CD14-positive monocyte (primary cell): ENCODE measurements around the gene RASAL2. TPM values are rescaled to one million over a fixed set of nuclear protein-coding genes. Genes with fewer than 3 reads are reported as not detected.

Experiments
- DNase-seq, 3 donors: peaks; one replicate each; pipeline ENCODE4 v3.0.0-alpha.2; 2011 to 2022
- H2AFZ ChIP-seq: 2 replicates; pipeline ENCODE4 v1.6.0; 2012; ENCODE audit warnings: mild to moderate bottlenecking, low read depth, low read length, inconsistent platforms; ENCODE audit not compliant: insufficient read depth, poor library complexity, severe bottlenecking
- H3K27ac ChIP-seq, 2 donors: 1 replicate in 1 of 2; 2 replicates in 1 of 2; pipeline ENCODE4 v1.5.1; 2012 to 2013; ENCODE audit warnings: low read length in 2 of 2, control low read depth in 1 of 2, inconsistent platforms in 1 of 2, low read depth in 1 of 2, mild to moderate bottlenecking in 1 of 2
- H3K27me3 ChIP-seq, 2 donors: one replicate each; pipeline versions ENCODE4 v1.6.0 to v1.6.1; 2011 to 2013; ENCODE audit warnings: low read length in 2 of 2; ENCODE audit not compliant: control insufficient read depth in 2 of 2, insufficient read depth in 2 of 2
- H3K36me3 ChIP-seq, 2 donors: replicated peaks in 1 of 2; 1 replicate in 1 of 2; 2 replicates in 1 of 2; pipeline versions ENCODE4 v1.5.1 to v1.6.1; 2012 to 2013; ENCODE audit warnings: low read length in 2 of 2, control low read depth in 1 of 2, inconsistent platforms in 1 of 2, mild to moderate bottlenecking in 1 of 2; ENCODE audit not compliant: insufficient read depth in 2 of 2, control insufficient read depth in 1 of 2
- H3K4me1 ChIP-seq, 2 donors: 1 replicate in 1 of 2; 2 replicates in 1 of 2; pipeline versions ENCODE4 v1.5.1 to v1.6.1; 2012 to 2013; ENCODE audit warnings: low read length in 2 of 2, control low read depth in 1 of 2, inconsistent platforms in 1 of 2, mild to moderate bottlenecking in 1 of 2, moderate library complexity in 1 of 2; ENCODE audit not compliant: insufficient read depth in 2 of 2, control insufficient read depth in 1 of 2
- H3K4me2 ChIP-seq: replicated peaks from 2 replicates; pipeline ENCODE3; 2012; ENCODE audit warnings: low read length, moderate library complexity, mild to moderate bottlenecking; ENCODE audit not compliant: poor library complexity, severe bottlenecking; ENCODE audit errors: extremely low read depth
- H3K4me3 ChIP-seq, 3 experiments: fragments of 200-600 bp in 1 of 3; sonication (generic) in 1 of 3; replicated peaks in 1 of 3; 1 replicate in 2 of 3; 2 replicates in 1 of 3; pipeline ENCODE4 v1.5.1; 2011 to 2013; ENCODE audit warnings: low read length in 3 of 3, mild to moderate bottlenecking in 3 of 3, control low read depth in 2 of 3, low read depth in 2 of 3, inconsistent platforms in 1 of 3, moderate library complexity in 1 of 3
- H3K79me2 ChIP-seq: 2 replicates; pipeline ENCODE4 v1.6.0; 2012; ENCODE audit warnings: mild to moderate bottlenecking, control low read depth, inconsistent platforms, low read length, moderate library complexity; ENCODE audit not compliant: insufficient read depth
- H3K9ac ChIP-seq: 2 replicates; pipeline ENCODE4 v1.6.0; 2017; ENCODE audit warnings: low read length, mild to moderate bottlenecking; ENCODE audit not compliant: insufficient read depth, poor library complexity, severe bottlenecking
- H3K9me3 ChIP-seq, 2 donors: replicated peaks in 1 of 2; 1 replicate in 1 of 2; 2 replicates in 1 of 2; pipeline versions ENCODE4 v1.5.1 to v1.6.1; 2012 to 2013; ENCODE audit warnings: low read length in 2 of 2, control low read depth in 1 of 2; ENCODE audit not compliant: control insufficient read depth in 1 of 2, insufficient read depth in 1 of 2
- H4K20me1 ChIP-seq: 2 replicates; pipeline ENCODE4 v1.6.0; 2012; ENCODE audit warnings: mild to moderate bottlenecking, low read length, control low read depth, moderate library complexity; ENCODE audit not compliant: insufficient read depth
- H3K27ac Mint-ChIP-seq, 7 donors: one replicate each; pipeline ENCODE4 v1.8.0; 2020; ENCODE audit warnings: mild to moderate bottlenecking in 7 of 7, mixed read lengths in 7 of 7, moderate library complexity in 6 of 7, inconsistent platforms in 2 of 7
- H3K27me3 Mint-ChIP-seq, 3 donors: one replicate each; pipeline ENCODE4 v1.8.0; 2021 to 2022; ENCODE audit warnings: low read depth in 3 of 3, mild to moderate bottlenecking in 3 of 3, mixed read lengths in 3 of 3, moderate library complexity in 3 of 3, inconsistent platforms in 1 of 3
- H3K36me3 Mint-ChIP-seq, 2 donors: one replicate each; pipeline ENCODE4 v1.8.0; 2020; ENCODE audit warnings: mixed read lengths in 2 of 2, inconsistent platforms in 1 of 2, mild to moderate bottlenecking in 1 of 2
- H3K4me1 Mint-ChIP-seq: one replicate; pipeline ENCODE4 v1.8.0; 2020; ENCODE audit warnings: mild to moderate bottlenecking, mixed read lengths
- H3K4me3 Mint-ChIP-seq, 2 donors: one replicate each; pipeline ENCODE4 v1.8.0; 2020; ENCODE audit warnings: mild to moderate bottlenecking in 2 of 2, mixed read lengths in 2 of 2, moderate library complexity in 1 of 2
- H3K9me3 Mint-ChIP-seq, 7 donors: one replicate each; pipeline ENCODE4 v1.8.0; 2020 to 2022; ENCODE audit warnings: mixed read lengths in 7 of 7, mild to moderate bottlenecking in 6 of 7, moderate library complexity in 6 of 7, inconsistent platforms in 2 of 7
- CTCF ChIP-seq: fragments of 200-600 bp; IDR thresholded peaks from one replicate; pipeline ENCODE4 v1.8.0; 2022; ENCODE audit warnings: antibody characterized with exemption, mild to moderate bottlenecking
- WGBS: methylation state at CpG from one replicate; pipeline ENCODE4 v1.1.5; 2013; ENCODE audit warnings: missing lambda C conversion rate; ENCODE audit not compliant: insufficient coverage; 5-methylcytosine and 5-hydroxymethylcytosine counted together
- intact Hi-C, 2 donors: fragments of 100-400 bp; cut with micrococcal nuclease; formaldehyde crosslinking; loops; one replicate each; pipeline versions ENCODE4 v1.15.0 to v1.15.1; 2023
- polyA plus RNA-seq, 3 donors: library from polyadenylated mRNA; depleted of rRNA in 1 of 3; unstranded in 2 of 3; stranded (reverse) in 1 of 3; fragments of 300-500 nt in 2 of 3; fragments of >200 nt in 1 of 3; fragmentation: Illumina TruSeq in 2 of 3; gene quantifications; 1 replicate in 2 of 3; 2 replicates in 1 of 3; pipeline ENCODE4 v1.2.3, GENCODE V29; 2012 to 2021

RASAL2 gene
- polyA plus RNA-seq, 3 donors = 0.15 to 1.00 (median 0.63) TPM

GRCh38 chr1:178464141-178464540, 370.2 kb downstream of the RASAL2 start:
- no peak for DNase-seq
- no peaks in the 10 kb centered on the region for H3K4me1 Mint-ChIP-seq
- H3K4me1 ChIP-seq = no peaks in the 10 kb centered on the region
- 75% methylated on average over 1 of the region's 1 CpG for WGBS
- H3K27ac Mint-ChIP-seq = no peak overlapping the region
- H4K20me1 ChIP-seq = no peaks in the 10 kb centered on the region
- TF ChIP-seq CTCF = no peak
- intact Hi-C loops = no loop called here
- H3K27me3 ChIP-seq = no peaks in the 10 kb centered on the region
- no peak overlapping the region for H3K4me3 Mint-ChIP-seq
- no peak overlapping the region for H2AFZ ChIP-seq
- no peaks in the 10 kb centered on the region for H3K79me2 ChIP-seq
- H3K36me3 Mint-ChIP-seq = peaks cover 3 to 12% of the 10 kb centered on the region in 2 donors
- H3K36me3 ChIP-seq = no peaks in the 10 kb centered on the region
- H3K9me3 Mint-ChIP-seq = peaks cover 0 to 1% (median 0%) of the 10 kb centered on the region in 7 donors
- H3K9ac ChIP-seq = no peak overlapping the region
- no peak overlapping the region for H3K4me2 ChIP-seq
- H3K27me3 Mint-ChIP-seq = no peaks in the 10 kb centered on the region
- H3K27ac ChIP-seq = no peak overlapping the region
- no peak overlapping the region for H3K4me3 ChIP-seq
- H3K9me3 ChIP-seq = no peaks in the 10 kb centered on the region

DNA sequence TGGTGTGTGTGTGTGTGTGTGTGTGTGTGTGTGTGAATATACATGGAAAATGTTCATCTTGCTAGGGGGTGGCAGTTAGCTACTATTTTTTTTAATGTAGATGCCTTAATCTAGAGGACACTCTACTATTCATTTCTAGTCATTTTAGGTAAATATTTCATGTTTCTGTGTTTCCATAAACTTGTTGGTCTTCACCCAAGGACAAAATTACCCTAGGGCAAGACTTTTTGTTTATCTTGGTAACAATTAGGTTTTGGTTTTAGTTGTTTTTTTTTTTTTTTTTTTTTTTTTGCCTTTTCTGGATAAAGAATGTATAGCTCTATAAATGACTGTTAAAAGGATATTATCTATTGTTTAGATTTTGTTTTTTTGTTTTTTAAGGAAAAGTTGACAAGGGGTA, 370.7 kb downstream of the RASAL2 start:
- peaks cover 0 to 1% (median 0%) of the 10 kb centered on the region in 7 donors for H3K9me3 Mint-ChIP-seq
- TF ChIP-seq CTCF = no peak
- Histone ChIP-seq H3K4me1 (no peaks in the 10 kb centered on the region), H4K20me1 (no peaks in the 10 kb centered on the region), H3K9me3 (no peaks in the 10 kb centered on the region), H3K79me2 (no peaks in the 10 kb centered on the region), H3K27me3 (no peaks in the 10 kb centered on the region), H2AFZ (no peak overlapping the region), H3K4me2 (no peak overlapping the region), H3K9ac (no peak overlapping the region), H3K27ac (no peak overlapping the region), H3K4me3 (no peak overlapping the region), H3K36me3 (no peaks in the 10 kb centered on the region)
- no peaks in the 10 kb centered on the region for H3K27me3 Mint-ChIP-seq
- intact Hi-C loops = no loop called here
- no peak overlapping the region for H3K4me3 Mint-ChIP-seq
- no peaks in the 10 kb centered on the region for H3K4me1 Mint-ChIP-seq
- no peak for DNase-seq
- no peak overlapping the region for H3K27ac Mint-ChIP-seq
- peaks cover 3 to 12% of the 10 kb centered on the region in 2 donors for H3K36me3 Mint-ChIP-seq
